ENCODE measurements around the gene SETD1A. TPM values are rescaled to one million over a fixed set of nuclear protein-coding genes. Genes with fewer than 3 reads are reported as not detected.

SETD1A gene
- total RNA-seq, 2 donors from 2014 or later = 23.8 to 25.0 TPM

DNA sequence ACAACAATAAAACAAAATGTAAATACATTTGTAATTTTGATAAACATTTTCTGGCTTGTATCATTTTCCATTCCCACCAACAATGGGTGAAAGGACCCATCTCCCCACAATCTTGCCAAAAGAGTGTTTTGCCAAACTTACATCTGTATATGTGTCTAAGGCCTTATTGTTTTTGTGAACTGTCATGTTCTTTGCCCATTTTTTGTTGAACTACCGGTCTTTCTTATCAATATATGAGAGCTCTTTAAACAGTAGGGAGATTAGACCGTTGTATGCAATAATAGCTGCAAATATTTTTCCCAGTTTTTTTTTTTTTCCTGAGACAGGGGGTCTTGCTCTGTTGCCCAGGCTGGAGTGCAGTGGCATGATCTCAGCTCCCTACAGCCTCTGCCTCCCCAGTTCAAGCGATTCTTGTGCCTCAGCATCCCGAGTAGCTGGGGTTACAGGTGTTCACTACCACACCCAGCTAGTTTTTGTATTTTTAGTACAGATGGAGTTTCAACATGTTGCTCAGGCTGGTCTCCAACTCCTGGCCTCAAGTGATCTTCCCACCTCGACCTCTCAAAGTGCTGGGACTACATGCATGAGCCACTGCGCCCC, 66.2 kb downstream of the SETD1A start:
- no peaks in the 10 kb centered on the region for H3K4me1 Mint-ChIP-seq
- DNase-seq = no peak
- WGBS, 2 experiments (ENCODE audit: insufficient coverage in 1 of 2, insufficient read length in 1 of 2) = 91 to 92% methylated on average over 4 to 6 of the region's 6 CpGs
- H3K9me3 Mint-ChIP-seq = no peaks in the 10 kb centered on the region
- H3K27me3 ChIP-seq (ENCODE audit: control insufficient read depth, insufficient read depth, low read length, poor library complexity, severe bottlenecking) = no peaks in the 10 kb centered on the region
- no peaks in the 10 kb centered on the region for H3K27me3 Mint-ChIP-seq (ENCODE audit: insufficient read depth)
- H3K9ac ChIP-seq (ENCODE audit: extremely low read depth, low read length, poor library complexity, severe bottlenecking) = no peak overlapping the region
- TF ChIP-seq, protein P1, sequence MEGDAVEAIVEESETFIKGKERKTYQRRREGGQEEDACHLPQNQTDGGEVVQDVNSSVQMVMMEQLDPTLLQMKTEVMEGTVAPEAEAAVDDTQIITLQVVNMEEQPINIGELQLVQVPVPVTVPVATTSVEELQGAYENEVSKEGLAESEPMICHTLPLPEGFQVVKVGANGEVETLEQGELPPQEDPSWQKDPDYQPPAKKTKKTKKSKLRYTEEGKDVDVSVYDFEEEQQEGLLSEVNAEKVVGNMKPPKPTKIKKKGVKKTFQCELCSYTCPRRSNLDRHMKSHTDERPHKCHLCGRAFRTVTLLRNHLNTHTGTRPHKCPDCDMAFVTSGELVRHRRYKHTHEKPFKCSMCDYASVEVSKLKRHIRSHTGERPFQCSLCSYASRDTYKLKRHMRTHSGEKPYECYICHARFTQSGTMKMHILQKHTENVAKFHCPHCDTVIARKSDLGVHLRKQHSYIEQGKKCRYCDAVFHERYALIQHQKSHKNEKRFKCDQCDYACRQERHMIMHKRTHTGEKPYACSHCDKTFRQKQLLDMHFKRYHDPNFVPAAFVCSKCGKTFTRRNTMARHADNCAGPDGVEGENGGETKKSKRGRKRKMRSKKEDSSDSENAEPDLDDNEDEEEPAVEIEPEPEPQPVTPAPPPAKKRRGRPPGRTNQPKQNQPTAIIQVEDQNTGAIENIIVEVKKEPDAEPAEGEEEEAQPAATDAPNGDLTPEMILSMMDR (conservative IDR thresholded peaks at IDR 0.05) = no peak
- no peaks in the 10 kb centered on the region for H3K36me3 ChIP-seq (ENCODE audit: control insufficient read depth, insufficient read depth, low read length)
- H3K27ac Mint-ChIP-seq = no peak overlapping the region
- H3K4me1 ChIP-seq (ENCODE audit: control insufficient read depth, insufficient read depth, low read length) = peaks cover 3% of the 10 kb centered on the region
- H3K27ac ChIP-seq (ENCODE audit: low read depth, low read length) = no peak overlapping the region
- no peaks in the 10 kb centered on the region for H3K36me3 Mint-ChIP-seq (ENCODE audit: low read depth)
- no peak overlapping the region for H3K4me3 ChIP-seq (ENCODE audit: low read length)
- no peaks in the 10 kb centered on the region for H3K9me3 ChIP-seq (ENCODE audit: control insufficient read depth, low read length)
- no peak overlapping the region for H3K4me3 Mint-ChIP-seq

GRCh38 chr16:31025339-31025738, 67.8 kb downstream of the SETD1A start:
- peaks cover 3% of the 10 kb centered on the region for H3K4me1 ChIP-seq (ENCODE audit: control insufficient read depth, insufficient read depth, low read length)
- WGBS, 2 experiments (ENCODE audit: insufficient coverage in 1 of 2, insufficient read length in 1 of 2) = 79 to 92% methylated on average over 2 to 5 of the region's 5 CpGs
- H3K27me3 ChIP-seq (ENCODE audit: control insufficient read depth, insufficient read depth, low read length, poor library complexity, severe bottlenecking) = no peaks in the 10 kb centered on the region
- Mint-ChIP-seq H3K36me3 (ENCODE audit: low read depth) (no peaks in the 10 kb centered on the region), H3K9me3 (no peaks in the 10 kb centered on the region), H3K4me3 (no peak overlapping the region), H3K4me1 (no peaks in the 10 kb centered on the region), H3K27me3 (ENCODE audit: insufficient read depth) (peaks cover under 1% of the 10 kb centered on the region), H3K27ac (no peak overlapping the region)
- no peak overlapping the region for H3K27ac ChIP-seq (ENCODE audit: low read depth, low read length)
- H3K9me3 ChIP-seq (ENCODE audit: control insufficient read depth, low read length) = no peaks in the 10 kb centered on the region
- no peaks in the 10 kb centered on the region for H3K36me3 ChIP-seq (ENCODE audit: control insufficient read depth, insufficient read depth, low read length)
- H3K9ac ChIP-seq (ENCODE audit: extremely low read depth, low read length, poor library complexity, severe bottlenecking) = no peak overlapping the region
- TF ChIP-seq, protein P1 (conservative IDR thresholded peaks at IDR 0.05) = no peak
- DNase-seq = no peak
- H3K4me3 ChIP-seq (ENCODE audit: low read length) = no peak overlapping the region

DNA sequence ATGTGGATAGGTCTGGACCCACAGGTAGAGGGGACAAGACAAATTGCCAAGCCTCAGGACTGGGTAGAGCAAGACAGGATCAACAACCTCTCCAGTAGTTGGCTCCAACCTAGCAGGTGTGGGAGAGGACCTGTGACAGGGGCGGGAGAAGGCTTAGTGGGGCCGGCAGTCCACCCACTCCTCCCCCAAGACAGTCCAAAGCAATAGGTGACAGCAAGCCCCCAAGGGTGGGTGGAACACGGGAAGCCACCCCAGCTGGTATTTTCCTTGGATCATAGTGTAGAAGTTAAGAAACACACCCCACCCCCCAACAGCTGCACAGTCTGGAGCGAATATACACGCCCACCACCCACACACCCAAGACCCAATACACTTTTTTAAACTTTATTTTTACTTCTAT, 71.7 kb downstream of the SETD1A start:
- TF ChIP-seq, protein P1 (conservative IDR thresholded peaks at IDR 0.05) = no peak
- H3K9me3 ChIP-seq (ENCODE audit: control insufficient read depth, low read length) = no peaks in the 10 kb centered on the region
- Mint-ChIP-seq H3K36me3 (ENCODE audit: low read depth) (peaks cover 1% of the 10 kb centered on the region), H3K9me3 (no peaks in the 10 kb centered on the region), H3K4me3 (no peak overlapping the region), H3K4me1 (peaks cover 5% of the 10 kb centered on the region), H3K27ac (no peak overlapping the region), H3K27me3 (ENCODE audit: insufficient read depth) (peaks cover 8% of the 10 kb centered on the region)
- no peak overlapping the region for H3K4me3 ChIP-seq (ENCODE audit: low read length)
- H3K27me3 ChIP-seq (ENCODE audit: control insufficient read depth, insufficient read depth, low read length, poor library complexity, severe bottlenecking) = no peaks in the 10 kb centered on the region
- WGBS, 2 experiments (ENCODE audit: insufficient coverage in 1 of 2, insufficient read length in 1 of 2) = 80% methylated on average over 3 of the region's 5 CpGs; no CpG with 5 or more reads in 1 of the 2 experiments
- H3K36me3 ChIP-seq (ENCODE audit: control insufficient read depth, insufficient read depth, low read length) = no peaks in the 10 kb centered on the region
- DNase-seq = no peak
- H3K4me1 ChIP-seq (ENCODE audit: control insufficient read depth, insufficient read depth, low read length) = no peaks in the 10 kb centered on the region
- H3K9ac ChIP-seq (ENCODE audit: extremely low read depth, low read length, poor library complexity, severe bottlenecking) = no peak overlapping the region
- H3K27ac ChIP-seq (ENCODE audit: low read depth, low read length) = no peak overlapping the region

Data from endodermal cell (in vitro differentiated cells).